ENCODE measurements around the gene SYNGR2. TPM values are rescaled to one million over a fixed set of nuclear protein-coding genes. Genes with fewer than 3 reads are reported as not detected.

SYNGR2 gene
- polyA plus RNA-seq, 3 donors, result 270 to 402 (median 350) TPM

GRCh38 chr17:78124081-78124835 lies 44.1 kb upstream of the SYNGR2 start:
- no peak for TF ChIP-seq CTCF (IDR thresholded peaks at IDR 0.05)
- H3K79me2 ChIP-seq (ENCODE audit: insufficient read depth, low read length), result peaks cover 72% of the 10 kb centered on the region
- Mint-ChIP-seq H3K27ac (peak overlapping the region in 2 of 7 donors; percentile 19 to 25), H3K9me3 (peaks cover 0 to 1% (median 0%) of the 10 kb centered on the region in 7 donors), H3K36me3 (peaks cover 43 to 54% of the 10 kb centered on the region in 2 donors), H3K4me3 (peak overlapping the region; percentile 16 to 55), H3K4me1 (peaks cover 64% of the 10 kb centered on the region), H3K27me3 (ENCODE audit: low read depth in 3 of 3) (peaks cover 0 to 6% (median 0%) of the 10 kb centered on the region in 3 donors)
- peak overlapping the region; percentile 70 for H3K4me2 ChIP-seq (replicated peaks; ENCODE audit: extremely low read depth, low read length, poor library complexity, severe bottlenecking)
- WGBS (ENCODE audit: insufficient coverage), result 16% methylated on average over 30 of the region's 30 CpGs
- DNase-seq, result peak; percentile 60 to 77 (median 62)
- H3K9me3 ChIP-seq (replicated peaks in 1 of 2; ENCODE audit: control insufficient read depth in 1 of 2, insufficient read depth in 1 of 2, low read length in 2 of 2), result no peaks in the 10 kb centered on the region
- intact Hi-C loops (cut with micrococcal nuclease), result no loop called here
- peaks cover 51 to 55% of the 10 kb centered on the region in 2 donors for H3K36me3 ChIP-seq (replicated peaks in 1 of 2; ENCODE audit: control insufficient read depth in 1 of 2, insufficient read depth in 2 of 2, low read length in 2 of 2)
- H3K9ac ChIP-seq (ENCODE audit: insufficient read depth, low read length, poor library complexity, severe bottlenecking), result peak overlapping the region; percentile 30
- H3K4me1 ChIP-seq (ENCODE audit: control insufficient read depth in 1 of 2, insufficient read depth in 2 of 2, low read length in 2 of 2), result peaks cover 64 to 70% of the 10 kb centered on the region in 2 donors
- H3K4me3 ChIP-seq (replicated peaks in 1 of 3; ENCODE audit: low read depth in 2 of 3, low read length in 3 of 3), result peak overlapping the region in 1 of 3 experiments; percentile 59
- no peak overlapping the region for H3K27ac ChIP-seq (ENCODE audit: low read depth in 1 of 2, low read length in 2 of 2)
- H2AFZ ChIP-seq (ENCODE audit: insufficient read depth, low read depth, low read length, poor library complexity, severe bottlenecking), result no peak overlapping the region
- no peaks in the 10 kb centered on the region for H3K27me3 ChIP-seq (ENCODE audit: control insufficient read depth in 2 of 2, insufficient read depth in 2 of 2, low read length in 2 of 2)
- H4K20me1 ChIP-seq (ENCODE audit: insufficient read depth, low read length), result peaks cover 83% of the 10 kb centered on the region

GRCh38 chr17:78124836-78125137 lies 43.6 kb upstream of the SYNGR2 start:
- H3K4me2 ChIP-seq (replicated peaks; ENCODE audit: extremely low read depth, low read length, poor library complexity, severe bottlenecking), result peak overlapping the region; percentile 70
- peak overlapping the region in 1 of 2 donors; percentile 11 for H3K27ac ChIP-seq (ENCODE audit: low read depth in 1 of 2, low read length in 2 of 2)
- Mint-ChIP-seq H3K27me3 (ENCODE audit: low read depth in 3 of 3) (peaks cover 0 to 6% (median 0%) of the 10 kb centered on the region in 3 donors), H3K36me3 (peaks cover 40 to 49% of the 10 kb centered on the region in 2 donors), H3K27ac (peak overlapping the region in 2 of 7 donors; percentile 35 to 54), H3K4me3 (peak overlapping the region; percentile 45 to 63), H3K4me1 (peaks cover 69% of the 10 kb centered on the region), H3K9me3 (peaks cover 0 to 1% (median 0%) of the 10 kb centered on the region in 7 donors)
- peaks cover 48 to 52% of the 10 kb centered on the region in 2 donors for H3K36me3 ChIP-seq (replicated peaks in 1 of 2; ENCODE audit: control insufficient read depth in 1 of 2, insufficient read depth in 2 of 2, low read length in 2 of 2)
- peak overlapping the region in 2 of 3 experiments; percentile 11 to 59 for H3K4me3 ChIP-seq (replicated peaks in 1 of 3; ENCODE audit: low read depth in 2 of 3, low read length in 3 of 3)
- no peaks in the 10 kb centered on the region for H3K9me3 ChIP-seq (replicated peaks in 1 of 2; ENCODE audit: control insufficient read depth in 1 of 2, insufficient read depth in 1 of 2, low read length in 2 of 2)
- H3K9ac ChIP-seq (ENCODE audit: insufficient read depth, low read length, poor library complexity, severe bottlenecking), result peak overlapping the region; percentile 30
- no peak for DNase-seq
- H2AFZ ChIP-seq (ENCODE audit: insufficient read depth, low read depth, low read length, poor library complexity, severe bottlenecking), result no peak overlapping the region
- 17% methylated on average over 11 of the region's 12 CpGs for WGBS (ENCODE audit: insufficient coverage)
- H3K79me2 ChIP-seq (ENCODE audit: insufficient read depth, low read length), result peaks cover 76% of the 10 kb centered on the region
- H3K4me1 ChIP-seq (ENCODE audit: control insufficient read depth in 1 of 2, insufficient read depth in 2 of 2, low read length in 2 of 2), result peaks cover 70 to 75% of the 10 kb centered on the region in 2 donors
- intact Hi-C loops (cut with micrococcal nuclease), result loop anchor here in 1 of 2 donors (5.0 kb wide), 1 partner anchor 48 kb away; no protein-coding TSS in a partner anchor
- no peaks in the 10 kb centered on the region for H3K27me3 ChIP-seq (ENCODE audit: control insufficient read depth in 2 of 2, insufficient read depth in 2 of 2, low read length in 2 of 2)
- TF ChIP-seq CTCF (IDR thresholded peaks at IDR 0.05), result no peak
- H4K20me1 ChIP-seq (ENCODE audit: insufficient read depth, low read length), result peaks cover 78% of the 10 kb centered on the region

Data from CD14-positive monocyte (primary cell).